PFSK-1 (cell line): ENCODE measurements around the gene MYRF.

Experiments used
- FOXP2 ChIP-seq: optimal IDR thresholded peaks from 2 replicates; pipeline ENCODE3; 2011; ENCODE audit warnings: borderline replicate concordance, control low read depth, inconsistent platforms; ENCODE audit not compliant: insufficient read depth; ENCODE audit errors: extremely low read length, extremely low read depth
- POLR2AphosphoS5 ChIP-seq: IDR thresholded peaks from 2 replicates; pipeline ENCODE4 v1.6.1; 2012; ENCODE audit warnings: low read depth, mild to moderate bottlenecking, control low read depth, low read length, moderate library complexity
- REST ChIP-seq, 2 experiments: IDR thresholded peaks; 2 replicates each; pipeline versions ENCODE4 v1.6.1 to v1.8.0; 2011 to 2012; ENCODE audit warnings: low read depth in 2 of 2, low read length in 2 of 2, control low read depth in 1 of 2, inconsistent platforms in 1 of 2, mild to moderate bottlenecking in 1 of 2, moderate library complexity in 1 of 2; ENCODE audit not compliant: insufficient read depth in 1 of 2
- SIN3A ChIP-seq: IDR thresholded peaks from 2 replicates; pipeline ENCODE4 v1.6.1; 2012; ENCODE audit warnings: mild to moderate bottlenecking, low read length, moderate library complexity, borderline replicate concordance; ENCODE audit not compliant: insufficient read depth
- TAF1 ChIP-seq: IDR thresholded peaks from 2 replicates; pipeline ENCODE4 v1.6.1; 2012; ENCODE audit warnings: low read length, control low read depth, borderline replicate concordance; ENCODE audit not compliant: insufficient read depth

GRCh38 chr11:61711498-61711897 lies 40.9 kb upstream of the MYRF start:
- TF ChIP-seq SIN3A: no peak
- no peak for TF ChIP-seq POLR2AphosphoS5
- no peak for TF ChIP-seq TAF1
- TF ChIP-seq REST (IDR thresholded peaks at IDR 0.05; ENCODE audit: insufficient read depth in 1 of 2, low read depth in 2 of 2, low read length in 2 of 2): no peak
- TF ChIP-seq FOXP2: no peak
